ENCODE measurements around the gene SPECC1L.
"Not testable (repeated sequence)": the region's sequence is repeated elsewhere in the genome, so short reads cannot be mapped to it uniquely, and the experiment has no call there.

Gene SPECC1L, protein sequence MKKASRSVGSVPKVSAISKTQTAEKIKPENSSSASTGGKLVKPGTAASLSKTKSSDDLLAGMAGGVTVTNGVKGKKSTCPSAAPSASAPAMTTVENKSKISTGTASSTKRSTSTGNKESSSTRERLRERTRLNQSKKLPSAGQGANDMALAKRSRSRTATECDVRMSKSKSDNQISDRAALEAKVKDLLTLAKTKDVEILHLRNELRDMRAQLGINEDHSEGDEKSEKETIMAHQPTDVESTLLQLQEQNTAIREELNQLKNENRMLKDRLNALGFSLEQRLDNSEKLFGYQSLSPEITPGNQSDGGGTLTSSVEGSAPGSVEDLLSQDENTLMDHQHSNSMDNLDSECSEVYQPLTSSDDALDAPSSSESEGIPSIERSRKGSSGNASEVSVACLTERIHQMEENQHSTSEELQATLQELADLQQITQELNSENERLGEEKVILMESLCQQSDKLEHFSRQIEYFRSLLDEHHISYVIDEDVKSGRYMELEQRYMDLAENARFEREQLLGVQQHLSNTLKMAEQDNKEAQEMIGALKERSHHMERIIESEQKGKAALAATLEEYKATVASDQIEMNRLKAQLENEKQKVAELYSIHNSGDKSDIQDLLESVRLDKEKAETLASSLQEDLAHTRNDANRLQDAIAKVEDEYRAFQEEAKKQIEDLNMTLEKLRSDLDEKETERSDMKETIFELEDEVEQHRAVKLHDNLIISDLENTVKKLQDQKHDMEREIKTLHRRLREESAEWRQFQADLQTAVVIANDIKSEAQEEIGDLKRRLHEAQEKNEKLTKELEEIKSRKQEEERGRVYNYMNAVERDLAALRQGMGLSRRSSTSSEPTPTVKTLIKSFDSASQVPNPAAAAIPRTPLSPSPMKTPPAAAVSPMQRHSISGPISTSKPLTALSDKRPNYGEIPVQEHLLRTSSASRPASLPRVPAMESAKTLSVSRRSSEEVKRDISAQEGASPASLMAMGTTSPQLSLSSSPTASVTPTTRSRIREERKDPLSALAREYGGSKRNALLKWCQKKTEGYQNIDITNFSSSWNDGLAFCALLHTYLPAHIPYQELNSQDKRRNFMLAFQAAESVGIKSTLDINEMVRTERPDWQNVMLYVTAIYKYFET

DNA sequence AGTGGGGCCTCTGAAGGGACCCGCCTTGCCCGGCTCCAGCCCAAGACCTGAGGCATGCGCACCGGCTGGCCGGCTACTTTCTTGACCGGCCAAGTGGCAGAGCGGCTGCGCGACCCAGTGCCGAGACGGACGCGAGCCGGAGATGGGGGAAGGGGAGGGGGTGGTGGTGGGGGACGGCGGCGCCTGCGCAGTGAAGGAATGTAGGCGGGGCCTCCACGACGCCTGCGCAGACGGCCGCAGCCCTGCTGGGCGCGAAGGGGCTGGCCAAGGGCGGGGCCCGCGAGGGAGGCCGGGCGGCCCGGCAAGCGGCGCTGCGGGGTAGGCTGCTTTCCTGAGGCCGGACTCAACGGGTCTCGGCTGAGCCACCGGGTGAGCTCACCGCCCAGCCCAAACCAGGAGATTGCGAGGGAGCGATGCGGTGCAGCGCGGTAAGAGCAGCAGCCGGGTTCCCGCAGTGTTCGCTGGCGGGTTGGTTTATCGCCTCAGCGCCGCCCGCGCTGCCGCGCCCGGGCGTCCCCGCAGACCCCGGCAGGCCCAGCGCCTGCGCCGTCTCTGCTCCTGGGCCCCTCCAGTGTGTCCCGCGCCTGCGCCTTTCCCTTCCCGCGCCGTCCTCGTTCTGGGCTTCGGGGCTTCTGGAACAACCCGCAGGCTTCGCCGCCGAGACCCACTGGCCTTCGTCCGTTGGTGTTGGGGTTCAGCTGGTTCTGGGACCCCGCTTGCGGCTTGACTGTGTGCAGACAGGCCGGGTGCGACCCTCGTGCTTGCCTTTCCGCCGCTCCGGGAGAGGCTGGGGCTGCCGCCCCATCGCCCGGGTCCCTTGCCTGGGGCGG is at the start of gene SPECC1L:
Gene SPECC1L, plus strand, starts transcription at position 276 of the 830 bp plus-strand sequence. CDS start 31,401 bp downstream, outside the sequence.
- DNase-seq: peak; percentile 86

DNA sequence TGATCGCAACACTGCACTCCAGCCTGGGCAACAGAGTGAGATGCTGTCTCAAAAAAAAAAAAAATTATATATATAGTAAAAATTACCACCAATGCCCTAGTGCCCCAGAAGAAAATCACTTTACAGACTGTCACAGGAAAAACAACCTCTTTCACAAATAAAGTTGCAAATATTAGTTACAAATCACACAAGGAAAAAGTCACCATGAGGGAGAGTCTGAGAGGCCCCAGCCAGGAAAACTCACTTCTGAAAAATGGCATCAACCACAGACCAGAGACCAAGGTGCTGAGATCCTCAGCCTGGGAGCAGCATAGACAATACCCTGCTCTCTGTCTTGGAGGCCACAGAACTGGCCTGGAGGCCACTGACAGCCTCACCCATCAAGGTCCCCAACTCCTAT is 46.2 kb upstream of the SPECC1L start:
- DNase-seq: no peak

DNA sequence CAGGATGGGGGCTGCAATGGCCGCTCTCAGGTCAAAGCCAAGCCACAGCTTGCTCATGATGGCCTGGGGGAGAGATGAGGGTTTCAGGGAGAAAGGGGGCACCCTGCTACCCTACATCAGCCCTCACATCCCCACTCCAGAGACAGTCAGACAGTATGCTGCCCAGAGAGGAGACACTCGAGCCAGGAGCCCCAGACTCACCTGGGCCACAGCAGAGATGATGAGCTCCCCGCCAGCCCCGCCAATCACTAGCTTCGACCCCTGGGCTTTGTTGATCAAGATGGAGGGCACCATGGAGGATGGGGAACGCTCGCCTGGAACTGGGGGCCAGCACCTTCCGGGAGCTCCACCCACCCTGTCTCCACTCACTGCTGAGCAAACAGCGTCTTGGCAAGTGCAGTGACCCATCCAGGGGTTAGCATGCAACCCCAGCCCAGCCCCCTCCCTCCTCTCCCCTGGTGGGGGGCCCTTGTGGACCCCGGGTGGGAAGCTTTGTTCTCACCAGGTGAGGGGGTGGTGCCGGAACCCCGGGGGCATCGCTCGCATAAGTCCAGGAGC is 45.5 kb upstream of the SPECC1L start:
- no peak for DNase-seq

DNA sequence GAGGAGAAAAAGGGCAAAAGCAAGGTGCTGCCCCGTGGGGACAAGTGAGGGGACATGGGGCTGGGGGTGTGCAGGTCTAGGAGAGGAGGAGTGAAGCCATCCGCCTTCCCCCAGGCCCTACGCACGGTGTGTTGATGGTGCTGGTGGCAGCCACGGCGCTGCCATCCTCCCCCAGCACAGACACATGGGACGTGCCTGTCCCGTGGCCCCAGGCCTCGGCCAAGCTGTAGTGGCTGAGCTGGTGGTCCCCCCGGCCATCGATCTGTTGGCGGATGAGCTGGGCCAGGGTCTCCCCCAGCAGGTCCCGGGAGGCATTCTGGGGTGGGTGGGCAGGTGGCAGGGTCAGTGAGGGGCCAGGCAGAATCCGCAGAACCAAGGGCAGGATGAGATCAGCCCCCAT is 44.7 kb upstream of the SPECC1L start:
- no peak for DNase-seq

DNA sequence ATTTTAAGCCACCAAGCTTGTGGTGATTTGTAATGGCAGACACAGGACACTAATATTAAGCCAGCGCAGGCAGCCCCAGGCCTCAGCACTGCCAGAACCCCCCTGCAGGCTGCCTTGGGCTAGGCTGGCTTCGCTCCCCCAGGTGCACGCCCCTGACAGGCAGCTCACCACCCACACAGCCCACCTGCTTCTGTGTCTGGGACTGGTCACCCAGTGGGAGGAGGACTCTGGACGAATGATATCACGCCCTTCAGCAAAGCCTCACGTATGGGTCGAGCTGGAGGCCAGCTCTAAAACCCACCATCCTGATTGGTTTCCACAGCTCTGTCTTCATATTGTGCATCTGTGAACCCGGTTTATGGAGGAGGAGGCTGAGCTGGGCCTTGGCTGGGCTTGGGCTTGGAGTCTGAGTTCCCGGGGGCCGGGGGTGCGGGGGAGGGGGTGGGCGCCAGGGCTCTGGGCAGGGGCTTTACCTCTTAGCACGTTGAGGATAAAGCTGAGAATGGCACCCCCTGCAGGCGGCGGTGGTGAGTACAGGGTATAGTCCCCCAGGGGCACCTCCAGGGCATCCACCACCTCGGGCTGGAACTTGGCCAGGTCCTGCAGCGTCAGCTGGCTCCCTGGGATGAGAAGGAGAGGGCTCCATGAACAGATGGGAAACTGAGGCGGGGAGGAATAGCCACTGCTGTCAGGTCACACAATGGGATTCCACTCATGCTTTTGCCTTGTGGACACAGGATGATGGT is 39.5 kb upstream of the SPECC1L start:
- peak; percentile 36 for DNase-seq

DNA sequence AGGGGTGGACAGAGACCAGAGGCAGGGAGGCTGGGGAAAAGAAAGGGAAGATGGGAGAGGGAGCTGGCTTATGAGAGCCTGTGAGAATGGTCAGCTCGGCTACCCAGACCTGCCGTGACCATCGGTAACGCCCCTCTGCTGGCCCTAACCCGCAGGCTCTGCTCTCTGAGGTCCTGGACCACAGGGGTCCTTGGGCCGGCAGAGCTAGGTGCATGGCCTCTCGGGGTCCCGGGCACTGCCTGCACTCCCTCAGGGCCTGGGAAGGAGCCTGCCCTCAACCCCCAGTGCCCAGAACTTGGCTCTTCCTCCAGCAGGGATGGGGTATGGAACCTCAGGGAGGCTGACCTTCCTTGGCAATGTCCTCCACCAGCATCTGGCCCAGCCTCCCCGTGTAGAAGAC is 38.9 kb upstream of the SPECC1L start:
- DNase-seq: no peak

DNA sequence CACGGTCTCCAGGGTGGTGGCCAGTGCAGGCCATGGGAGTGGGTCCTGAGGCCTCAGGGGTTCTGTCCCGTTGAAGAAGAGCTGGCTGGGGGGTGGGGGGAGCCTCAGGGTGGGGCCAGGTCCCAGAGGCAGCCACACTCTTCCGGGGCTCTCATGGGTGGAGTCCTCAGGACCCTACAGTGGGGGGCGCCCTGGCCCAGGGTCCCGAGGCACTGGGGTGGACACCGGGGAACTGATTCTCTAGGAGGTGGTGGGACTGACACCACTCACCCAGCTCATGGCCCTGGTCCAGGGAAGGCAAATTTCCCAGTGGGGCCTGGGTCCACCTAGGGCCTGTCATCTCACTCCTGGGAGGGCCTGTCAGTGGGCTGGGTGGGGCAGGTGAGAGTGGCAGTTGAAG is 38.5 kb upstream of the SPECC1L start:
- DNase-seq: no peak

DNA sequence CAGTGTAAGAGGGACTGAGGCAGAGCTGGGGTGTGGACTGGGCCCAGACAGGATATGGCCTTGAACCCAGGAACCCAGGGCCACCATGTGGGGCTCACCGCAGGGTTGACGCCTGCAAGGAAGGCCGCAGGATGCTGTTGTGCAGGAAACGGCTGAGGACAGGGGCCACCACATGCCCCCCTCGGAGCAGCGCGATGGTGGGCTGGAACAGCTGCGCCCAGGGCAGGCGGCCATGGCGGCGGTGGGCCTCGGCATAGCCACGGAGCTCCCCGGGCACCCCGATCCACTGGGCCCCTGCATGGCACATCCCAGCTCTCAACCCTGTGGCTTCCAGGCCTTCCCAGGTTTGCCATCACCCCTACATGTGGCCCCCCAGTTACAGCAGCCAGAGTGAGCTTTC is 37.9 kb upstream of the SPECC1L start:
- DNase-seq: no peak

DNA sequence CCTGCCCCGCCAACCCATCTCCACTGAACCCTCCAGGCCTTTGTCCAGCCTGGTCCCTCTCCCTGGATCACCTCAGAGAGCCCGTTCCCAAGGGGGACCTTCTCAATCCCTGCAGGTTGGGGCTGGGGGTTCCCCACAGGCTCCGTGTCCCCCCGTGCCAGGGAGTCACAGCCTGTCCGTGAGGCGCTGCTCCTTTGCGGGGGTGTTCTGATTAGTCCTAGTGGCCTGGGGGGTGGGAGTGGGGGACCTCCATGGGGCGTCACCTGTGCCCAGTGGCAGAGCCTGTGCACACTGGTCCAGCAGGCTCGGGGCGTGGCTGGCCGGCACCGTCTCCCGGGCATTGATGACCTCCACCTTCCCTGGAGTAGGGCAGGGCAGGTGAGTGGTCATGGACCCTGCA is 37.4 kb upstream of the SPECC1L start:
- no peak for DNase-seq

DNA sequence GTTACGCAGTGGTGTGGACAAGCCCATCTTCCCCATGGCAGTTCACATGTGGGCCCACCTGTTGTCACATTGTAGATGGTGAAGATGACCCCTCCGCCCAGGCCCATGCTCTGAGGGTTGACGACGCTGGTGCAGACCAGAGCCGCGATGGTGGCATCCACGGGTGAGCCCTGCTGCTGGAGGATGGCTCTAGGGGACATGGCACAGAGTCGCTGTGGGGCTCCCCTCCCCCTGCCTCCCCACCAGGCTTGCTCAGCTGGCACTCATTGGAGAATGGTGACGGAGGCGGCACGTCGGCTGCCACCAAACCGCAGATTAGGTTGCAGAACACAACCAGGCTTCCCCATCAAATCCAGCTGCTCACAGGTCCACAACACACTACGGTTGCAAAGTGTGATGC is 36.8 kb upstream of the SPECC1L start:
- no peak for DNase-seq

DNA sequence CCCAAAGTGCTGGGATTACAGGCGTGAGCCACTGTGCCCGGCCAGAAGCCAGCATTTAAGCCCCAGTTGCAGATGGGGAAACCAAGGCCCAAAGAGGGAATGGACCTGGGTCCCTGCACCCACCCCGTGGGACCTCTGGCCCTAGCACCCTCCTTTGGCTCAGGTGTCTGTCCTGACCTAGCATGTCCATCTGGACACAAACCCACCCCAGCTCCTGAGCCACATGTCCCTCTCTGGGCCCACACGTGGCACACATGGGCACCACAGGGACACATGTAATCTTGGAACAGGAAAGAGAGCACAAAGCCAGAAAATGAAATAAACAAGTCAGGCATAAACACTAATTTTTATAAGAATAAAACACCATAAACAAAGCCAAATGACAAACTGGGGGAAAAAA is 35.3 kb upstream of the SPECC1L start:
- DNase-seq: no peak

DNA sequence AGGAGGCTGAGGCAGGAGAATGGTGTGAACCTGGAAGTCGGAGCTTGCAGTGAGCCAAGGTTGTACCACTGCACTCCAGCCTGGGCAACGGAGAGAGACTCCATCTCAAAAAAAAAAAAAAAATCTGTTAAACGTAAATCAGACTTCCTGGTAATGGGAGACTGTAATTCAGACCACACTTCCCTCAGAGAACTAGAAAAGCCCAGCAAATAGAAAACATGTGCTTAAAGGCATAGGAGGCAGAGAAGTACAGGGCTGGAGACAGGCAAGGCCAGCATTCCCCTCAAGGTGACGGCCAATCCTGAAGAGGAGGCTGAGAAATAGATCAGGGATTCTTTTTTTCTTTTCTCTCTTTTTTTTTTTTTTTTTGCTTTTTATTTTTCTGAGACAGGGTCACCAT is 34.0 kb upstream of the SPECC1L start:
- DNase-seq: no peak

DNA sequence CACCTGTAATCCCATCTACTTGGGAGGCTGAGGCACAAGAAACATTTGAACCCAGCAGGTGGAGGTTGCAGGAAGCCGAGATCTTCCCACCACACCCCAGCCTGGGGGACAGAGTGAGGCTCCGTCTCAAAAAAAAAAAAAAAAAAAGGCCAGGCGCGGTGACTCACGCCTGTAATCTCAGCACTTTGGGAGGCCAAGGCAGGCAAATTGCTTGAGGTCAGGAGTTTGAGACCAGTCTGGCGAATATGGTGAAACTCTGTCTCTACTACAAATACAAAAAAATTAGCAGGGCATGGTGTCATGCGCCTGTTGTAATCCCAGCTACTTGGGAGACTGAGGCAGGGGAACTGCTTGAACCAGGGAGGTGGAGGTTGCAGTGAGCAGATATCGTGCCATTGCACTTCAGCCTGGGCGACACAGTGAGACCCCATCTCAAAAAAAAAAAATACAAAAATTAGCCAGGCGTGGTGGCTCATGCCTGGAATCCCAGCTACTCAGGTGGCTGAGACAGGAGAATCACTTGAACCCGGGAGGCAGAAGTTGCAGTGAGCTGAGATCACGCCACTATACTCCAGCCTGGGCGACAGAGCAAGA is 32.4 kb upstream of the SPECC1L start:
- DNase-seq: not testable (repeated sequence)

DNA sequence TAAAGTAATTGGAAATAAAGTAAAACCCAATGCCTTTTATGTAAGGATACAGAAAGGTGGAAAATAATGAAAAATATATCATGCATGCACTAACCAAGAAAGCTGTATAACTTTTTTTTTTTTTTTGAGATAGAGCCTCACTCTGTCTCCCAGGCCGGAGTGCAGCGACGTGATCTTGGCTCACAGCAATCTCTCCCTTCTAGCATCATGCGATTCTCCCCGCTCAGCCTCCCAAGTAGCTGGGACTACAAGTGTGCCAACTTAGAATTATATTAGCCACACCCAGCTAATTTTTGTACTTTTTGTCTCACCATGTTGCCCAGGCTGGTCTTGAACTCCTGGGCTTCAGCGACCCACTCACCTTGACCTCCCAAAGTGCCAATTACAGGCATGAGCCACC is 30.2 kb upstream of the SPECC1L start:
- DNase-seq: no peak

DNA sequence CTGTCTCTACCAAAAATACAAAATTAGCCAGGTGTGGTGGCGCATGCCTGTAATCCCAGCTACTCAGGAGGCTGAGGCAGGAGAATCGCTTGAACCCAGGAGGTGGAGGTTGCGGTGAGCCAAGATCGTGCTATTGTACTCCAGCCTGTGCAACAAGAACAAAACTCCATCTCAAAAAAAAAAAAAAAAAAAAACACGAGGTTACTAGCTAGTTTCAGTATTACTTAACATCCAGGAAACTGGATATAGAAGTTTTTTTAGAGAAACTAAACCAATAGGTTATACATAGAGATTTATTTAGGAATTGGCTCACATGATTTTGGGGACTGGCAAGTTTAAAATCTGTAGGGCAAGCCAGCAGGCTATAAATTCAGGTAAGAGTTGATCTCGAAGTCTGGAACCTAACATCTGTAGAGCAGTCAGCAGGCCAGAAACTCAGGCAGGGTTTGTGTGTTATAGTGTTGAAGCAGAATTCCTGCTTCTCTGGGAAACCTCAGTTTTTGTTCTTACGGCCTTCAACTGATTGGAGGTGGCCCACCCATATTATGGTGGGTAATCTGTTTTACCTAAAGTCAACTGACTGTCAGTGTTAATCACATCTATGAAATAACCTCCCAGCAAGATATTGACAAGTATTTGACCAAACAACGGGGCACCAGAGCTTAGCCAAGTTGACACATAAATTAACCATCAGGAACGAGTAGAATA is 29.5 kb upstream of the SPECC1L start:
- DNase-seq: not testable (repeated sequence)

DNA sequence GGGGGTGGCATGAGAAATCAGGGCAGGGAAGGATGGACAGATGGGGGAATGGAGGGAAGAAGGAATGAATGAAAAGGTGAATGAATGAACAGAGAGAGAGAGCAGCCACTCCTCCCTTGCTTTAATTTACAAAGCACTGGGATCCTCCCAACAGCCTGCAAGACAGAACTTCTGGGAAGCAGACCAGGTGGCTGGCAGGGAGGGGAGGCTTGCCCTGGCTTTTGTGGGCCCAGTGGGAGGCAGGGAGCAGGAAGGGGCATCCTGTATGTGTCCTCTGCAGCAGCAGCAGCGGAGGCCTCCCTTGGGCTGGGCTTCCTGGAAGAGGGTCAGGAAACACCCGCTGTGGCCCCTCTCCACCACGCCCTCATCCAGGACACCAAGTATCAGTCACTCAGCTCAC is 27.2 kb upstream of the SPECC1L start:
- not testable (repeated sequence) for DNase-seq

DNA sequence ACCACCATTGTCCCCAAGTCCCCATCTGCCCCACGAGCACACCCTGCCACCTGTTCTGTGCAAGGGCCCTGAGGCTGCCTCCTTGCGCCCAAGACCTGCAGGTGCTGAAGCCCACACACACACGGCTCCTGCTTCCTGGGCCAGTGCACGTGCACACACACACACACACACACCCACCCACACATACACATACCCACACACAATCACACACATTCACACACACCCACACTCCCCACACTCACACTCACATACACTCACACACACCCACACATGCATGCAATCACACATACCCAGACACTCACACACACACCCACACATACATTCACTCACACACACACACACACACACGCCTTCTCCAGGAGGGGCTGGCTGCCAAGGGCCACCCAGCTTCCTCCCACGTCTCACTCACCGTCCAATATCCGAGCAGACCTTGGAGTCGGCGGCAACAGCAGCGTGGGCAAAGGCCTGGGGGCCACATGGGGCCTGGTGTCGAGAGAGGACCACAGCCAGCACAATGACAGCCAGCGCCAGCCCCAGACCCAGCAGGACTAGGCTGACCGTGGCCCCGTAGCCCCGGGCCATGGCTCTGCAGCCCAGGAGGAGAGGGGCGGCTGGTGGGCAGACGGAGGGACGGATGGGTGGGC is 26.4 kb upstream of the SPECC1L start:
- DNase-seq: no peak

DNA sequence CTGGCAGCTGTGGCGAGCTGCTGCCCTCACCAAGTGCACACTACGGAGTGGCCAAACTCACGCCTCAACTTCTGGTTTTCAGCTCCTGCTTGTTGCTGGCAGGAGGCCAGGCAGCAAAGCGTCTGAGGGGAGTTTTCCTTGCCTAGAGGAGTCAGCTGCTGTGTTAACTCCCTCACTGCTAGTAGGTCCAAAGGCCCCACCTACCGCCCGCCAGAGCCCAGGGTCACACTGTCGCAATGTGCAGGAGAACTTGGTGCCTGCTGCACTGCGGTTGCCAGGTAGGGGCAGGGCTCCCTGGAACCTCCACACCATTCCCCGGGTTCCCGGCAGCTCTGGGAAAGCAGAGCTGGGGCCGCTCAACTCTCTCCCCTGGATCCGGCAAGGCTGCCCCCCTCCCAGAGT is 25.6 kb upstream of the SPECC1L start, which contains the start of gene GGT5:
Gene GGT5, minus strand, starts transcription at position 53 of the 402 bp plus-strand sequence. CDS start 357 bp downstream, outside the sequence.
- not testable (repeated sequence) for DNase-seq

Measured in CD4-positive, alpha-beta T cell treated with Interleukin-4 for 4 hours (primary cell).